Activated T-cell treated with anti-CD3 and anti-CD28 coated beads, Interleukin-2, amount 50 U/mL, for 4 hours (primary cell): ENCODE measurements around the gene CD200R1L. TPM values are rescaled to one million over a fixed set of nuclear protein-coding genes. Genes with fewer than 3 reads are reported as not detected.

Experiments used
- ATAC-seq, 2 donors: fragments of 200-7000 bp; cut with Tn5 transposase; one replicate each; pipeline ENCODE4 v1.10.0; 2021
- DNase-seq: peaks from one replicate; pipeline ENCODE4 v3.0.0-alpha.2; 2020
- H3K27me3 Mint-ChIP-seq: one replicate; pipeline ENCODE4 v1.8.0; 2021; ENCODE audit warnings: low read depth, mixed read lengths
- H3K36me3 Mint-ChIP-seq: one replicate; pipeline ENCODE4 v1.8.0; 2022; ENCODE audit warnings: mixed read lengths; ENCODE audit not compliant: insufficient read depth
- H3K4me1 Mint-ChIP-seq: one replicate; pipeline ENCODE4 v1.8.0; 2021; ENCODE audit warnings: low read depth, mixed read lengths
- H3K4me3 Mint-ChIP-seq: one replicate; pipeline ENCODE4 v1.8.0; 2021; ENCODE audit warnings: mild to moderate bottlenecking, moderate library complexity, mixed read lengths
- H3K9me3 Mint-ChIP-seq: one replicate; pipeline ENCODE4 v1.8.0; 2021; ENCODE audit warnings: mixed read lengths
- total RNA-seq, 3 donors: library from RNA; stranded (reverse); gene quantifications; one replicate each; pipeline ENCODE4 v1.2.1, GENCODE V29; 2021

CD200R1L gene
- total RNA-seq, 3 donors from 2014 or later: not detected

DNA sequence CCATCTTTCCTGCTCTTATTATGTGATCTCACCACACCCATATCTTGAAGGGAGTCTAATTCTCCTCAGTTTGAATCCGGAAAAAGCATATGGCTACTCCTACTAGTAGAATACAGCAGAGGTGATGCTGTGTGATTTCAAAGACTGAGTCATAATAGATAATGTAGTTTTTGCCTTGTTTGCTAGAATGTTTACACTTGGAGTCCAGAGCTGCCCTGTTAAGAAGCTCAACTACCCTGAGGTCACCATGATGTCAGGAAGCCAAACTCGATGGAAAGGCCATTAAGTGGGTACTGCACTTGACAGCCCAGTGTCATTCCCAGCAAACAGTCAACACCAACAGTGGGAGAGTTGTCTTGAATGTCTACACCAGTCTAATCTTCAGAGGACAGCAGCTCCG lies 56.9 kb downstream of the CD200R1L start:
- Mint-ChIP-seq H3K4me1 (peaks cover 20% of the 10 kb centered on the region), H3K27me3 (no peaks in the 10 kb centered on the region), H3K9me3 (peaks cover 13% of the 10 kb centered on the region), H3K4me3 (no peak overlapping the region), H3K36me3 (peaks cover 3% of the 10 kb centered on the region)
- ATAC-seq (no peak), DNase-seq (no peak)

DNA sequence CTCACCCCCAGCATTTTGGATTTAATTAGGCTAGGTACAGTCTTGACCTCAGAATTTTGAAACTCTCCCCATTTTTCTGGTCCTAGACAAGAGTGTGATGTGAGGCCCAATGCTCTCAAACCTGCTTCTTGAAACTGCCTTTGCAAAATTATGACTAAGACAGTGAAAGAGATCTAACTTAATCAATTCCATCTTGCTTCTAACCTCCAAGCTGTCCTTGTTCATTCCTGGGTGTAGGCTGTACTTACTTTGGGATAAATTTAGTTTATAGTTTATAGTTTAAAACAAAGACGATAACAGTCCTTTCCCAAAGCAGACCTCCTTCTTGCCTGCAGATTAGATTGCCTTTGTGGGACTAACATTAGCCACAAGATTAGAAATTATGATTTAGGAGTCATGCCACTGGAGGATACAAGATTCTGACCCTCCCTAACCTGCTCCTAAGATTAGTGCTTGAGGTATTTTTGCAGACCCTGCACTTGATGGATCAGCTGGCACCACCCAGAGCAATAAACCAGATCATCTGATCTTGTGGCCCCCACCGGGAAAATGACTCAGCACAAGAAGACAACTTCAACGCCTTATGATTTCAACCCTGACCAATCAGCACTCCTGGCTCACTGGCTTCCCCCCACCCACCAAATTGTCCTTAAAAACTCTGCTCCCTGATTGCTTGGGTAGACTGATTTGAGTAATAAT lies 59.6 kb downstream of the CD200R1L start:
- H3K27me3 Mint-ChIP-seq: no peaks in the 10 kb centered on the region
- peaks cover 13% of the 10 kb centered on the region for H3K9me3 Mint-ChIP-seq
- no peaks in the 10 kb centered on the region for H3K4me1 Mint-ChIP-seq
- H3K4me3 Mint-ChIP-seq: no peak overlapping the region
- no peak for DNase-seq
- peaks cover 3% of the 10 kb centered on the region for H3K36me3 Mint-ChIP-seq
- ATAC-seq: no peak

DNA sequence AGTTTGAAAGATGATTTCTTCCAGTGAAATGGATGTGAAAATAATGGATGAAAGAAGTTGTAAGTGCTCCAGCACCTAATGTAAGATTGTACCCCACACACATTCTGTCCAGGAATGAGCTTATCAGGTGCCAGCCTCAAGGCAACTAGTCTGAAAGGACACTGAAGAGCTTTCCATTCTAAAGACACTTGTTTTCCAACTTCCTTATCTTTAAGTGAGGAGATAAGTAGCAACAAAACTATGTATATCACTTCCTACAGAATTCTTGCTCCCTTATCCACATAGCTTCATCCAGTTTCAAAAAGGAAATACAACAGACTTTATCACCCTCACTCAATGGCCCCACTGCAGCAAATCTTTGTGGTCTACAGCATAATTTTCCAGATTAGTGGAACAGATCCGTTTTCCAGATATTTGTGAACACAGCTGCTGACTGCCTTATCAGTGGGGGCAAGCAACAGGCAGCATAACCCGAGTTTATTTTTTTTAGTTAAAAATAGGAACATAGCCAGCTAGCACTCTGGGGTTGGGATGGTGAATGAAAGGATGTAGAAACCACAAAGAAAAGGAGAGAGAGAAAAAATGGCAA lies 60.6 kb downstream of the CD200R1L start:
- ATAC-seq (no peak), DNase-seq (no peak)
- Mint-ChIP-seq H3K27me3 (no peaks in the 10 kb centered on the region), H3K36me3 (peaks cover 3% of the 10 kb centered on the region), H3K4me1 (no peaks in the 10 kb centered on the region), H3K4me3 (no peak overlapping the region), H3K9me3 (peaks cover 13% of the 10 kb centered on the region)

DNA sequence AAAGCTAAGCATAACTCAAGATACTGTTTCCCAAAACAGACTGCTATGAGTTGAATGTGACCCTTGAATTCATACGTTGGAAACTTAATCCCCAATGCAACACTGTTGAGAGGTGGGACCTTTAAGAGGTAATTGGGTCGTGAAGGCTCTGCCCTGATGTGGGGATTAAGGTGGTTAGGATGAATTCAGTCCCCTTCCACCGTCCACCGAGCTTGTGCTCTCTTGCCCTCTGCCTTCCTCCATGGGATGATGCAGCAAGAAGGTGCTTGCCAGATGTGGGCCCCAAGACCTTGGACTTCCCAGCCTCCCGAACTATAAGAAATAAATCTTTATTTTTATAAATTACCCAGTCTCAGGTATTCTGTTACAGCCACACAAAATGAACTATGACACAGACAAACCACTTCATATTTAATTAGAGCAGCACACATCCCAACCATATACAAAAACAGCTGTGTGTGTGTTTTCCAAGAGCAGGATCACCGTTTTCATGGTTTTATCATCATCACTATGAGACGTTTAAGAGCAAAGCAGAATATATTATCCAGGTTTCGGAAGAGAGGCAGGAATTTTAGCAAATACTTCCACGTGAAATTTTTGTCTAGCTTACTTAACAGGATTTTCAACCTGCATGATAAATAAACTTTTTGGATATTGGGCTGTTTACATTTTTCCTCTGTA lies 61.2 kb downstream of the CD200R1L start:
- DNase-seq: no peak
- H3K4me3 Mint-ChIP-seq: no peak overlapping the region
- peaks cover 13% of the 10 kb centered on the region for H3K9me3 Mint-ChIP-seq
- ATAC-seq: no peak
- no peaks in the 10 kb centered on the region for H3K27me3 Mint-ChIP-seq
- H3K4me1 Mint-ChIP-seq: no peaks in the 10 kb centered on the region
- H3K36me3 Mint-ChIP-seq: peaks cover 3% of the 10 kb centered on the region

DNA sequence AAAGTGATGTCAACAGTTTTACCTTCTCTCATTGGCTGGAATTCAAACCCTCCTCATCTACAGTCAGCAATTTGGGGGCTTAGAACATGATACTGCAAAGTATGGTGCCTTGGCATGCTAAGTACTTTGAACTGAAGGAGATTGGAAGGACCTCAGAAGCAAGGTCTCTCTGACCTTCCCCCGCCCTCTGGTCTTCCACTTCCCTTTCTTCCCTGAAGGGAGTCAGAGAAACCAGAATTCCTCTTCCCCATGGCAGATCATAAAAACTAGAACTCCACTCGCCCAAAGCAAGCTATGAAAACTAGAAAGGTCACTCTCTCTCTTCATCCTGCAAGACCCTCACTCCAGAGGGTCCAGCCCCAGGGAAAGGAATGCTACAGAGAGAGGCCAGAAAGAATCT lies 64.2 kb downstream of the CD200R1L start:
- Mint-ChIP-seq H3K9me3 (peaks cover 4% of the 10 kb centered on the region), H3K4me1 (peaks cover 1% of the 10 kb centered on the region), H3K36me3 (no peaks in the 10 kb centered on the region), H3K27me3 (no peaks in the 10 kb centered on the region), H3K4me3 (no peak overlapping the region)
- DNase-seq (no peak), ATAC-seq (no peak)

DNA sequence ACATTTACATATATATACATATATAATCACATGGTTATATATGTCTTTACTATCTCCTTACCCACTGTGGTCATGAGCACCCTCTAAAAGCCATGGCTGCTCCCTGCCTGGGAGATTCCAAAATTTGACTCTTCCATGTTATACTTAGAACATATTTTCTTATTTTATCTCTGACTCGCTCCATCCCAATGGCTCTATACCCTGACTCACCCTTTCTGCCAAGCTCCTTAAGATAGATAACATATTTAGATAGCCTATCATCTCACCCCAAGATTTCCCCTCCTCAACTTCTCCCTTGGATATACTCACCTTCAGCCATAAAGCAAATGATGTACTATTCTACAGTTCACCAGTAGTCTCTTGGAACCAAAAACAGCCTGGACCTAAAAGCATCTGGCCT lies 65.1 kb downstream of the CD200R1L start:
- Mint-ChIP-seq H3K36me3 (no peaks in the 10 kb centered on the region), H3K4me3 (no peak overlapping the region), H3K4me1 (peaks cover 4% of the 10 kb centered on the region), H3K9me3 (no peaks in the 10 kb centered on the region), H3K27me3 (no peaks in the 10 kb centered on the region)
- ATAC-seq: no peak
- no peak for DNase-seq

DNA sequence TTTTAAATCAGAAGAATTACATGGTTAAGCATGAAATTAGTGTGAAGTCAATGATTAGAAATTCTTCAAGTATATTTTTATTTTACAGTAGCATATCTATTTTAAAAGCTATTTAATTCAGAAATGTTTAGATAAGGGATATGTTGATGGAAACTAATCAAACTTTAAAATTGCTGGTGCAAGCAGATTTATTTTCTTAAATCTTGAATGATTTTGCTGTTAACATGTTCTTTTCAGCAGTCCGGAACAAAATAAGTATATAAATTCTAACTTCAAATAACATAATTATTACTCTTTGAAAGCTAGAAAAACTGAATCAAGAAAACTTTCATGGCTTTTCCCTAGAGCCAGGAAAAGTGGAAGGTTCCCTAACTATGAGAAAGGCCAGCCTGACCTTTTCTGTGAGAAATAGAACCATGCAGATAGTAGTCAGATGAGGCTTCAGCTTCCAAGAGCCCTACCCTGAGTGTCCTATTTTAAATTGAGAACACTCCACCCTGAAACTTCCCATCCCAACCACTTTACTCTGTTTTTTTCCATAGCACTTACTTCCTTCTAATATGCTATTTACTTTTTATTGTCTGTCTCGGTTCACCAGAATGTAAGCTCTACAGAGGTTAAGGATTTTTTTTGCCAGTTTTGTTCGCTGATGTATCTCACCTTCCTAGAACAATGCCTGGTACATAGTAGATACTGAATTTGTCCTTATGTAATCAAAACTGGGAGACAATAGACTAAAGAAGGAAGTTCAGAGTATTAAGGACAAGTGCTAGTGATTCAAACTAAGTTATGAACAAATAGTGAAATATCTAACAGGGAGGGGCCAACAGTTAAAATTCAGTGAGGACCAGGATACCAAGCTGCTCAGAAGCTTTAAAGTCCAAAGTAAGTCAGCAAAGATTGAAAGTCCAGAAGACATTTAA lies 66.8 kb downstream of the CD200R1L start:
- H3K4me3 Mint-ChIP-seq: no peak overlapping the region
- no peak for ATAC-seq
- H3K4me1 Mint-ChIP-seq: peaks cover 17% of the 10 kb centered on the region
- no peaks in the 10 kb centered on the region for H3K36me3 Mint-ChIP-seq
- no peak for DNase-seq
- H3K27me3 Mint-ChIP-seq: no peaks in the 10 kb centered on the region
- no peaks in the 10 kb centered on the region for H3K9me3 Mint-ChIP-seq

DNA sequence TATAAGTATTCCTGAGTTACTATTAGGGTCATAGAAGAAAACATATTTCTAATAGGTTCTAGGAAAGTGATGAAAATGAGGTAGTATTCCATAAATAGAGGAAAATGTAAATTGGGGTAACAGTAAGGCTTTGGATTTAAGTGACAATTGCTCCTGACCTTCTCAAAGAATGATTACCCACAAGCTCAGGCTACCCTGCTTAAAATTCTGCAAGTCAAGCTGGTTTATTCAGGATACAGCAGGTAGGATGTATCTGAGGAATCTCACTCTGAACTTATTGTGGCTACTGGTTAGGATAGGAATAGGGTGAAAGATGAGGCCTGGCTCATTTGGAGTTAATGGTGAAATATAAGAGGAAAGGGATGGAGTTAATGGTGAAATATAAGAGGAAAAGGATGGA lies 67.7 kb downstream of the CD200R1L start:
- Mint-ChIP-seq H3K27me3 (no peaks in the 10 kb centered on the region), H3K4me3 (no peak overlapping the region), H3K9me3 (no peaks in the 10 kb centered on the region), H3K4me1 (peaks cover 25% of the 10 kb centered on the region), H3K36me3 (no peaks in the 10 kb centered on the region)
- DNase-seq (no peak), ATAC-seq (no peak)

DNA sequence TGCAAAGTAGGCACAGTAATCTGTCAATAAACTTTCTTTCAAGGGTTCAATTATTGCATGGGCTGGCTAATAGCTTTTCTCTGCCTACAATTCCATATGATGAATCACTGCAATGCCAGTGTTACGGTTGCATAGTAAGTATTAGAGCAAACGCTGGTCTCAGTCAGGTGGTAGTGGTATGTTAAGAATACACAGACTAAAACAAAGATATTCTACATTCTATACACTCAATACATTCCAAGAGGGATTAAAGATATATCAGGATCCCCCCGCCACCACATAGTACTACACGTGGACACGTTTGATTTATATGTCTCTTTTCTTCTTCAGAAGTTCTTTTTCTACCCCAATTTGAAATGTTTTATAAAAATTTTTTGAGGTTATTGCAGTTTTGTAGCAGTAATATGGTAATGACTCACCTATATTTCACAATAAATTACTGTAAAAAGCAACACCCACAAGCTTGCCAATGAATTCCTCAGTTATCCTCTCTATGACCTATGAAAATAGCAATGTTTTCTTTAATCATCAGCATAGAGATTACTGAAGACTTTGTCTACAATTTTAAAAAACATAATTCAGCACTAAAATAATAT lies 68.2 kb downstream of the CD200R1L start:
- H3K9me3 Mint-ChIP-seq: no peaks in the 10 kb centered on the region
- no peak overlapping the region for H3K4me3 Mint-ChIP-seq
- H3K36me3 Mint-ChIP-seq: no peaks in the 10 kb centered on the region
- no peak for DNase-seq
- no peak for ATAC-seq
- no peaks in the 10 kb centered on the region for H3K27me3 Mint-ChIP-seq
- peaks cover 28% of the 10 kb centered on the region for H3K4me1 Mint-ChIP-seq

DNA sequence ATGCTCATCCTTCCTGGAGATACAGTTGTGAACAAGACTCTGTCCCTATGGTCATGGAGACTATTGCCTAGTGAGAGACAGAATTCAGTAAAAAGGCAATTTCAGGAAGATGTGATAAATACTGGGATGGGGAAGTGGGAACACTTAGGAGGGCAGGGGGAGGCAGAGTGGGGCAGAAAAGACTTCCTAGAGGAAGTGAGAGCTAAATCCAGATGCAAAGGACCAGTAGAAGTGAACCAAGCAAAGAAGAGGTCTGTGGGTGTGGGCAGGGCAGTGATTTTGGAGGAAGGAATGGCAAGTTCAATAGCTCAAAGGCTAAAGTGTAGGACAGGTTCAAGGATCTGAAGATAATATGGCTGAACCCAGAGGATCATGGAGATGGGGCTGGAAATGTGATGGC lies 68.9 kb downstream of the CD200R1L start:
- ATAC-seq: no peak
- no peaks in the 10 kb centered on the region for H3K9me3 Mint-ChIP-seq
- no peak overlapping the region for H3K4me3 Mint-ChIP-seq
- no peaks in the 10 kb centered on the region for H3K27me3 Mint-ChIP-seq
- no peaks in the 10 kb centered on the region for H3K36me3 Mint-ChIP-seq
- no peak for DNase-seq
- H3K4me1 Mint-ChIP-seq: peaks cover 29% of the 10 kb centered on the region

DNA sequence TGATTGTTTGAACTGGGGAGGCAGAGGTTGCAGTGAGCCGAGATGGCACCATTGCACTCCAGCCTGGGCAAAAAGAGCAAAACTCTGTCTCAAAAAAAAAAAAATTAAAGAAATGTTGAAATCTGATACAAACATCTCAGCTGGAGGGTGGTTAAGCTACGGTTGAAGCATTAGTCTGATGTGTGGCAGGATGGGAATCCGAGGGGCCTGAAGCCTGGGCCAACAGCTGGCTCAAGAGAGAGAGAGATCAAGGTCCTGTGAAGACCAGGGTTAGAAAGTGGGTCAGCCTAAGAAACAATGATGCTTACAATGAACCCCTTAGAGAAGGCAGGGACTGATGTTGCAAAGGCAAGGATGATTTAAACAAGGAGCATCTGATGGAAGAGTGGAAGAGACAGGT lies 69.8 kb downstream of the CD200R1L start:
- DNase-seq (no peak), ATAC-seq (no peak)
- no peaks in the 10 kb centered on the region for H3K9me3 Mint-ChIP-seq
- no peaks in the 10 kb centered on the region for H3K27me3 Mint-ChIP-seq
- H3K4me1 Mint-ChIP-seq: peaks cover 34% of the 10 kb centered on the region
- no peak overlapping the region for H3K4me3 Mint-ChIP-seq
- no peaks in the 10 kb centered on the region for H3K36me3 Mint-ChIP-seq

DNA sequence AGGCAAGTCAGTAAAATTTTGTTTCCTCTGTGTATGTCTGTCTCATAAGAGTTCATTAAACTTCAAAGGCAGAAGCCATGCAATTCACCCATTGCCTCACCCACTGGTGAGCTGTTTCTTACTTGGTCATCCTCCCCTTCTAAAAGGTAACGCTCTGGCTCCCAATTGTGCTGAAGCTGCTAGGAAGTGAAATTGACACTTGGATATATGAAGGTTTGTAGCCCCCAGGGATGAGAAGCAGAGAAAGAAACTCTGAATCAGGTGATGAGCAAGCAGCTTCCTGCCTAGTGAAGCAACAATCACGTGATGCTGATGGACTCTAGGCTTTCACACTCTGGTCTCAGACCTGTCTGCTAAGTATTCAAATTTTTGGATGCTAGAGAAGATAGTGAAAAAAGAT lies 70.7 kb downstream of the CD200R1L start:
- Mint-ChIP-seq H3K36me3 (no peaks in the 10 kb centered on the region), H3K27me3 (no peaks in the 10 kb centered on the region), H3K4me1 (peaks cover 39% of the 10 kb centered on the region), H3K9me3 (no peaks in the 10 kb centered on the region), H3K4me3 (no peak overlapping the region)
- DNase-seq: no peak
- peak; percentile 43 to 61 for ATAC-seq

DNA sequence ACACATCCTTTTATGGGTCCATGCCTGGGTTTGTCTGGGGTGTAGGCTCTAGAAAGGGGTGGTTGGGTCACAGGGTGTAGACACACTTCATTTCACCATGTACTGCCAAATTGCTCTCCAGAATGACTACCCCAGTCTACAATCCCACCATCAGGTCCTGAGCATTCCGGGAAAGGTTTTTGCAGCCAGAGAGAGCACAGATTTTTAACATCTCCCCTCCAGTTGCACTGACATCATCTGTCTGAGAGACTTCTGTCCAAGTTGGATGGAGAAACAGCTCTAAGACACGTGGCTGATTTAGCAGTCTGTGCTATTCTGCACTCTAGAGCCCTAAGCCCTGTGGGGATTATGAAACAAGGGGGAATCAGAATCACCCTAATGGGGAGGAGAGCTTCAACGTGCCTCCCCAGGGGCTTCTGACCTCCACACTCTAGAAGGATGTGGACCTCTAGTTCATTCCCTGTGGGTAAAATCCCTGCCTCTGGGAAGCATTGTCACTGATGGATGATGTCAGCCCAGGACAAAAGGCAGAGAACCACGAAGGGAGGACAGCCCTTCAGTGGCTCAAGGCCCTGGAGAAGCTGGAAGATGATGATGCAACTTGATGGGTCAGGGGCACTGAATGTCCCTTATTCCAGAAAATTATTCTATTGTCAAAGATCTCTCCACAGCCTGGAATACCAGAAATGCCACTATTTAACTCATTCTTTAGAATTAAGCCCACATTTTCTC lies 71.5 kb downstream of the CD200R1L start:
- Mint-ChIP-seq H3K36me3 (no peaks in the 10 kb centered on the region), H3K27me3 (no peaks in the 10 kb centered on the region), H3K4me1 (peaks cover 45% of the 10 kb centered on the region), H3K4me3 (no peak overlapping the region), H3K9me3 (no peaks in the 10 kb centered on the region)
- ATAC-seq (no peak), DNase-seq (no peak)
